HG02678 (cell line): Measurements from ENCODE around the gene RBM4.

Experiments
- ATAC-seq: cut with Tn5 transposase; IDR thresholded peaks from one replicate; pipeline ENCODE4 v1.9.1; 2021; ENCODE audit warnings: mild to moderate bottlenecking, moderate library complexity; ENCODE audit not compliant: unreplicated experiment

Gene RBM4

GRCh38 chr11:66688561-66689534, 50.3 kb downstream of the RBM4 start:
- no peak for ATAC-seq

GRCh38 chr11:66689661-66690590, 51.4 kb downstream of the RBM4 start:
- ATAC-seq = no peak

GRCh38 chr11:66691311-66691980, 52.9 kb downstream of the RBM4 start:
- ATAC-seq = no peak

DNA sequence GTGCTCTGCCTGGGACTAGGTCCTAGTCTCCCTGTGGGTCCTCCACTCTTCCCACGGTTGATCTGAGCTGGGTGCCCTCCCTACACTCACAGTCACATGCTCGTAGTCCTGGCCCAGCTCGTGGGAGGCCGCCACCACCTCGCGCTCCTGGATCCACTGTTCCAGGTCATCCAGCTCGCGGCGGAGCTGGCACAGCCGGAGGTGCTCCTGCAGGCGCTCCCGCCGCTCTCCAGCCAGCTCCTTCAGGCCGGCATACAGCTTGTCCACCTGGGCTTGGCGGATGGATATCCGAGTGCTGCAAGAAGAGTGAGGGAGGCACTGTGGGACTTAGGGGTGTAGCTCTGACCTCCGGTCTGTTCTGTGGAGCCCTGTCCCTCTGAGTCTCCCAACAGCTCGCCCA, 53.9 kb downstream of the RBM4 start:
- ATAC-seq = no peak

DNA sequence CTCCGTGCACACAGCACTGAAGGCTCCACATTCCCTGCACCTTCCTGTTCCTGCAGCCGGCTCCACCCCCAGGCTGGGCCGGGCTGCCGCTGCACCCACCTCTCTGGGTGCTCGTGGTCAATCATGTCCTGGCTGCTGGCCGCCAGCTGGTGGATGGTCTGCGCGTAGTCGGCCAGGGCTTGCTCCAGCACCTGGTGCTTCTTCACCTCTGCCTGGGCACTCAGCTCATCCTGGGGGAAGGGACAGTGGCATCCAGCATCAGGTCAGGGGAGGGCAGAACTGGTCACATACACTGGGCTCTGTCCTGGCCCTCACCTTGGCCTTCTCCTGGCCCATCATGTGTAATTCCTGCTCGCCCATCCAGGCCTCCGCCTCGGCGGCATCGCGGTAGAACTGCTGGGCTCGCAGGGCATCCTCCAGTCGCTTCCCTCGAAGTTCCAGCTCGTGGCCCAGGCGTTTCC, 54.4 kb downstream of the RBM4 start:
- ATAC-seq = no peak

DNA sequence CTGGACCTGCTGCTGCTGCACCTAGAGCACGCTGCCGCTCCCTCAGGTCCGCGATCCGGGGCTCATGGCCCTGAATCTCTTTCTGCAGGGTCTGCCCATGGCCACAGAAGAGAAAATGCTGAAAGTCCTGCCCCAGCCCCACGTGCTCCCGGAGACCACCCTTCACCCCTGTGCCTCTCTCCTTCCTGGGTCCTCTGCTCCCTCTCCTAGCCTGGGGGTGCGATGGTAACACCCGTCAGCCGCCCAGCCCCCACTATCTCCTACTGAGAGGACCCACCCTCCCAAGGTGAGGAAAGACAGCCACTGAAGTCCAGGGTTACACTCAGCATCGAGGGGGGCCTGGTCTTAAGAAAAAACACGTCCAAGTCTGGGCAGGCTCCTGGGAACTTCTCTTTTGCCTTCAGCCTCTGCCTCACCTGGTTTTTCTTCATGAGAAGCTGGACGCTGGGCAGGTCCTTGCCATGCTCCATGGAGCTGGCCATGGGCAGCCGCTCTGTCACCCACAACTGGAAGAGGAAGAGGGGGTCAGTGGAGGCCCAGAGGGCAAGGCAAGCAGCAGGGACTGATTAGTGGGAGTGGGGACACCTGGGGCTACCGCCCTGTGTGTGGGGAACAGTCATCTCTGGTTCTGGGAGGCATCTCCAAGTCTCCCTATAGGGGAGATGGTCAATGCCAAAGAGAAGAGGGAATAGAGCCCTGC, 55.0 kb downstream of the RBM4 start:
- ATAC-seq = no peak

GRCh38 chr11:66694056-66694410, 55.5 kb downstream of the RBM4 start:
- no peak for ATAC-seq

DNA sequence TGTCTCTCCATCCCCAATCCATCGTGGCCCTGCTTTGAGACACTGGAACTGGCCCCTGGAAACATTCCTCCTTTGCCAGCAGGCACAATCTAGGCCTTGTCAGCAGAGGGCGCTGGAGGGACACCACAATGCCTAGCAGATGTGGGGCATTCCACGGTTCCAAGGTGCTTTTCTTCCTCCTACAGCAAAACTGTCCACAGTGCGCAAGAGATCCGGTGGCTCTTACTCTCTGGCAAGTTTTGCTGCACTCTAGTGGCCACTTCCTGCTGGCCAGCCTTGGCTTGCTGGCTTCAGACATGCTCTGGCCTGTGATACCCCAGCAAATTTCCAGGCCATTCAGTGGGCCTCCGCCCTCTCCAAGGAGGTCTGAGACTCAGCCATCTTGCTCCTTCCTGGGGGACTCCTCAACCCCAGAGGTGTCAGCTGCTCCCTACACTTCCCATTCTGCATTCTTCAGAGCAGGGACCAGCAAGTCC, 56.3 kb downstream of the RBM4 start:
- ATAC-seq = peak; percentile 67
